Bone marrow (tissue), 2 donors: ENCODE results near the gene SFN.
"Not testable (repeated sequence)": the region's sequence is repeated elsewhere in the genome, so short reads cannot be mapped to it uniquely, and the experiment has no call there.

Experiments
- DNase-seq, 2 donors: peaks; one replicate each; lab custom pipeline; 2025; lab: John Stamatoyannopoulos, UW

The SFN gene

DNA sequence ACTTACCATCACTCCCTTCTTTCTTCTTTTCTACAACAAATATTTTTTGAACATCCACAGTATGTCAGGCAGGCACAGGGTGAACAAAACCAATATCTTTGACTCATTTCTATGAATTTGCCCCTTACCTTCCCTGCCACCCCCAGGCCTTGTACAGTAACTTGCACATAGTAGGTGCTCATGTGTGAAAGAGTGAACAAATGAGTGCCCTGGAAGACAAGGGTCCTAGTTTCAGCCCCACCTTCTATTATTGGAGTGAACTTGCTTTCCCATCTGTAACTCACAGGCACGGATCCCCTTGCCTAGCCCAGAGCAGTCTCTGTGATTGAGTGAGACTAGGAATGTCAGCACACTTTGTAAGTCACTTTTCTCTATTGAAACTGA lies 23.6 kb upstream of the SFN start:
- DNase-seq, result no peak

GRCh38 chr1:26839779-26840178 lies 23.2 kb upstream of the SFN start:
- no peak for DNase-seq

DNA sequence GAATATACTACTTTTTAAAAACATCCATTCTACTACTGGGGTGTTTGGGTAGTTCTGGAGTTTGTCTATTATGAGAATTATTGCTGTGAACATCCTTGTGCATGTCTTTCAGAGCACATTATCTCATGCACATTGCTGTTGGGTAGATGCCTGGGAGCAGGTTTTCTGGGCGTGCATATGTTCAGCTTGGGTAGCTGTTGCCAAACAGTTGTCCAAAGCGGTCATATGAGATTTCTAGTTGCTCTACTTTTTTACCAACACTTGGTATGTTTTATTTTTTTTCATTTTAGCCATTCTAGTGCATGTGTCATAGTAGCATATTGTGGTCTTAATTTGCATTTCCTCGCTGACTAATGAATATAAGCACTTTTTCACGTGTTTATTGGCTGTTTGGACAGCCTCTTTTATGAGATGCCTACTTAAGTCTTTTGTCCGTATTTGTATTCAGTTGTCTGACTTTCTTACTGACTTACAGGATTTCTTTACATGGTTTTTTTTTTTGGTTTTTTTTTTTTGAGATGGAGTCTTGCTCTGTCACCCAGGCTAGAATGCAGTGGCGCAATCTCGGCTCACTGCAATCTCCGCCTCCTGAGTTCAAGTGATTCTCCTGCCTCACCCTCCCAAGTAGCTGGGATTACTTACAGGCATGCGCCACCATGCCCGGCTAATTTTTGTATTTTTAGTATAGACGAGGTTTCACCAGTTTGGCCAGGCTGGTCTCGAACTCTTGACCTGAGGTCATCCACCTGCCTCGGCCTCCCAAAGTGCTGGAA lies 18.3 kb upstream of the SFN start:
- no peak for DNase-seq

DNA sequence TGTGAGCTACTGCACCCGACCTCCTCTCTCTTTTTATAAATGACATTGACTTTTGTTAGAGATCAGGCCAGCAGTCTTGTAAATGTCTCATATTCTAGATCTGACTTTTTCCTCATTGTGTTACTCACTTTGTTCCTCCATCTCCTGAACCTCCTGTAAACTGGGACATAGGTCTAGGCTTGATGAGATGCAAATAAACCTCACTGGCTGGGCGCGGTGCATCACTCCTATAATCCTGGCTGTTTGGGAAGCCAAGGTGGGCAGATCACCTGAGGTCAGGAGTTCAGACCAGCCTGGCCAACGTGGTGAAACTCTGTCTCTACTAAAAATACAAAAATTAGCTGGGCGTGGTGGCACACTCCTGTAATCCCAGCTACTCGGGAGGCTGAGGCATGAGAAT lies 15.1 kb upstream of the SFN start:
- not testable (repeated sequence) for DNase-seq

GRCh38 chr1:26848499-26848898 lies 14.4 kb upstream of the SFN start:
- DNase-seq, result no peak

- DNase-seq, result no peak
Observed at GRCh38 chr1:26848941-26849774, 13.8 kb upstream of the SFN start.

- DNase-seq, result no peak
Observed at GRCh38 chr1:26851106-26851684, 11.8 kb upstream of the SFN start.

DNA sequence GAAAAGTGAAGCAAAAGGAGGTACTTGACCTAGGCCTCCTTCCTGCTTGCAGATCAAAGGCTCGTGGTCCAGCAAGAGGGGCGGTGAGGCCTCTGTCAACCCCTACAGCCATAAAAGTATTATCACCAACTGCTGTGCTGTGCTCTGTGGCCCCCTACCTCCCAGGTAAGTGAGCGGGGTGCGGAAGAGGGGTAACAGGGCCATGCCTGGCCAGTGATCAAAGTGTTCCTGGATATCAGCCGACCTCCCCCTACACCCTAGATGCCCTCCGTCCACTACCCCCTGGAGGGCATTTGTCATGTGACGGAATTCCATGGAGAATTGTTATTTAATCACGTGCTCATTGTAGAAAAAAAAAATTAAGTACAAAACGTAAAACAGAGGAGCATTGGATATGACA lies 10.2 kb upstream of the SFN start:
- no peak for DNase-seq

DNA sequence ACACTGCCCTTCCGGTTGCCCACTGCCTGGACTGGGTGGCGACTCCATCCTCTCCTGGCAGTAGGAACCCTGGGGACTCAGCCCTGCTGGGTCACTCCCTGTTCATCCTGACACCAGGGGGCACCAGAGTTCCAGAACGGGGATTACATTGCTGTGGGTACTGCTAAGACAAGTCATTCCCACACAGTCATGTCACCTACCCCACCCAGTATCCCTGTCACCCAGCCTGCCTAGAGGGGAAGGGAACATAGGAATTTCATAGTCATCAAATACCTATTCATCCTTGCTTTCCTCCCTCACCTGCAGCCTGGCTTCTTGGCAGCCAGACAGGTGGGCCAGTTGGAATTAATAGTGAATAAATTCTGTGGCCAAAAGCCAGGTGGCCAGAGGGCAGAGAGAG lies 9.8 kb upstream of the SFN start:
- DNase-seq, result peak; percentile 52 to 60

DNA sequence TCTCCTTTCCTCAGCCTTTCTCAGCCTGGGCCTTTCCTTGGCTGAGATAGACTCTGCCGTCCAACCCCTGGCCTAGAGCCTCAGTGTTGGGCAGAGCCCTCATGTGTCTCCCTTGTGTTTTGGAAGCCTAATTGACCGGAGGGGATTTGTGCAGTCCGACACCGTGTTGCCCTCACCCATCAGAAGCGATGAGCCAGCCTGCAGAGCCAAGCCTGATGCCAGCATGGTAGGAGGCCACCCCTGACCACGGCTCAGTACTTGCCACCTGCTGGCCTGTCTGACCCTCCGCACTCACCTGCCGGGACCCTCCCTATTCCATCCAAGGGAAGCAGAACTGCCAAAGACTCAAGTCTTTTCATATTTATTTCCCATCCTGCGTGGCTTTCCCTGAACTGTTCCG lies 9.3 kb upstream of the SFN start:
- no peak for DNase-seq

DNA sequence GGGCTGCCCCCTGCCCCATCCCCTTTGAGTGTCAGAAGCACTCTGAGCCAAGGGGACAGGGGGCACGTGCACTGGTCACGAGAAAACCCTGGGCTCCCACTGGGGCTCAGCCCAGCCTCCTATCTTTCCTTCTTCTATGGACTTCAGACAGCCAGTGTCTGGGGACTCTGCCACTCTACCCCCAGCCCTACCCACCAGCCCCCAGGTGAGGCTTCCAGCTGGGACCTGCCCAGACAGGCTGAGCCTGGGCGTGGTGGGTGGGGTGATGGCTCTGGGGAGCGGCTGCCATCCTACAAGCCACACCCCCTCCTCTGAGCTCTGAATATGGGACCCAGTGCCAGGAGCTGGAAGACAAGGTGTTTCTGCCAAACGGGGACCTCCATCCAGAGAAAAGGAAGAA lies 8.0 kb upstream of the SFN start:
- DNase-seq, result no peak

DNA sequence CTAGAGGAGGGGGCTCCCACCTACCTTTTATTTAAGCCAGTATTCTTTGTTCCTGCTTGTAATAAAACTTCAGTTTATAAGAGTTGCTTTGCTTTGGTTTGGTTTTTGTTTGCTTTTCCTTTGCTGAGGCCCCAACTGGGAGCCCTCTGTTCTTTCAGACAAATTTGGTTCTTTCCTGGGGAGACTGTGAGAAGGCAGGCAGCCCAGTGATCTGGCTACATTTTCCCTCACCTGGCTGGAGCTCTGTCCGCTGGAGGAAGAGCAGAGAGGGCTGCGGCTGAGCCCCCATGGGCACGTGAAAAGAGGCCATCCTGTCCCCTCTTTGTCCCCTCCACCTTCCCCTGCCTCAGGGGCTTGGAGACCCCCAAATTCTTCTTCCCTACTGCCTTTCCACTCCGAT lies 7.3 kb upstream of the SFN start:
- DNase-seq, result no peak

- DNase-seq, result no peak
Observed at GRCh38 chr1:26856181-26856580, 6.8 kb upstream of the SFN start.

GRCh38 chr1:26856604-26857469 lies 6.1 kb upstream of the SFN start:
- no peak for DNase-seq

GRCh38 chr1:26857473-26858060 lies 5.4 kb upstream of the SFN start:
- DNase-seq, result no peak

- no peak for DNase-seq
Observed at GRCh38 chr1:26858160-26858559, 4.8 kb upstream of the SFN start.

DNA sequence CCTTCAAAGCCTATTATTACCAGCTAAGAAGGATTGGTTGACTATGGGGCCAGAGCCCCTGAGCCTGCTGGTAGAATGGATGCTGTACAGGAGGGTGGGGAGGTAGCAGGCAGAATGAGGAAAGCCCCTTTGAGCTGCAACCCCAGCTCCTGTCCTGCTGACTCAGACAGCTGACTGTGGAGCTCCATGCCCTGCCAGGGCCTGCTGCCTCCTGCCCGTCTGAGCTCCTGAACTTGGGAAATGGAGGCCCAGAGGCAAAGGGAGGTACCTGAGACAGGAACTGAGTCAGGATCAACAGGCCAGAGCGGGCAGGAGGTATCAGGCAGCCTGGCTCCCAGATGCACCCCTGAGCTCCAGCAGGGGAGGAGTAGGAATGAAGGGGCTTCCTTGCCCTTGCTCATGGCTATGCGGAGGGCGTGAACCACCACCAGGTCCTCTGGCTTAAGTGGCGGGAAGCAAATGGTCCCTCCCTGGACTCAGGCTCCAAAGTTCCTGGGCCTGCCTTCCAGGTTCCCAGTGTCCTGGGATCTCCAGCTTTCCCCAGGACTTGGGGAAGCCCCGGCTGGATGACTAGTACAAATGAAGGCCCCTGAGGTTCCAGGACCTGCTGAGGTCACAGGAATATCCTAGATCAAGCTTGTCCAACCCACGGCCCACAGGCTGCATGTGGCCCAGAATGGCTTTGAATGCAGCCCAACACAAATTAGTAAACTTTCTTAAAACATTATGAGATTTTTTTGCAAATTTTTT lies 3.9 kb upstream of the SFN start:
- no peak for DNase-seq

GRCh38 chr1:26861286-26861701 lies 1.7 kb upstream of the SFN start:
- no peak for DNase-seq

GRCh38 chr1:26861889-26862378 lies 1.0 kb upstream of the SFN start:
- no peak for DNase-seq

DNA sequence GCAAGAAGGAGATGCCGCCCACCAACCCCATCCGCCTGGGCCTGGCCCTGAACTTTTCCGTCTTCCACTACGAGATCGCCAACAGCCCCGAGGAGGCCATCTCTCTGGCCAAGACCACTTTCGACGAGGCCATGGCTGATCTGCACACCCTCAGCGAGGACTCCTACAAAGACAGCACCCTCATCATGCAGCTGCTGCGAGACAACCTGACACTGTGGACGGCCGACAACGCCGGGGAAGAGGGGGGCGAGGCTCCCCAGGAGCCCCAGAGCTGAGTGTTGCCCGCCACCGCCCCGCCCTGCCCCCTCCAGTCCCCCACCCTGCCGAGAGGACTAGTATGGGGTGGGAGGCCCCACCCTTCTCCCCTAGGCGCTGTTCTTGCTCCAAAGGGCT lies 732 bp downstream of the SFN start:
- no peak for DNase-seq
